GM19035 (cell line): Measurements from ENCODE around the gene AKNAD1.

Experiments
- ATAC-seq: cut with Tn5 transposase; IDR thresholded peaks from one replicate; pipeline ENCODE4 v1.9.1; 2021; ENCODE audit not compliant: unreplicated experiment

The AKNAD1 gene

GRCh38 chr1:108865316-108865910 is 8.5 kb upstream of the AKNAD1 start:
- no peak for ATAC-seq

- ATAC-seq, result no peak
Observed at GRCh38 chr1:108863984-108864383, 7.1 kb upstream of the AKNAD1 start.

GRCh38 chr1:108862698-108863477 is 6.0 kb upstream of the AKNAD1 start:
- no peak for ATAC-seq

GRCh38 chr1:108862017-108862610 is 5.2 kb upstream of the AKNAD1 start:
- ATAC-seq, result no peak

- no peak for ATAC-seq
Observed at GRCh38 chr1:108861566-108861965, 4.7 kb upstream of the AKNAD1 start.

GRCh38 chr1:108860190-108860907 is 3.5 kb upstream of the AKNAD1 start:
- no peak for ATAC-seq

GRCh38 chr1:108858230-108858950 is 1.5 kb upstream of the AKNAD1 start:
- no peak for ATAC-seq

- no peak for ATAC-seq
Observed at GRCh38 chr1:108854221-108855019, 2.5 kb downstream of the AKNAD1 start.

- no peak for ATAC-seq
Observed at GRCh38 chr1:108852221-108852975, 4.5 kb downstream of the AKNAD1 start.

- ATAC-seq, result no peak
Observed at GRCh38 chr1:108851567-108851966, 5.3 kb downstream of the AKNAD1 start.

- ATAC-seq, result no peak
Observed at GRCh38 chr1:108850929-108851328, 6.0 kb downstream of the AKNAD1 start.

- ATAC-seq, result no peak
Observed at GRCh38 chr1:108848806-108849205, 8.1 kb downstream of the AKNAD1 start.

- no peak for ATAC-seq
Observed at GRCh38 chr1:108847494-108847893, 9.4 kb downstream of the AKNAD1 start.

- ATAC-seq, result no peak
Observed at GRCh38 chr1:108845991-108846390, 10.9 kb downstream of the AKNAD1 start.

- ATAC-seq, result no peak
Observed at GRCh38 chr1:108845446-108845845, 11.4 kb downstream of the AKNAD1 start.

GRCh38 chr1:108843390-108844137 is 13.3 kb downstream of the AKNAD1 start:
- no peak for ATAC-seq

- no peak for ATAC-seq
Observed at GRCh38 chr1:108842525-108843181, 14.2 kb downstream of the AKNAD1 start.

GRCh38 chr1:108841703-108842102 is 15.2 kb downstream of the AKNAD1 start:
- ATAC-seq, result no peak
